SHP77 treated with DMSO at 0.1 percent for 48 hours (cell line): ENCODE results near the gene TMEM214.

Source experiments
- DNase-seq: peaks from one replicate; lab custom pipeline; 2025; lab: John Stamatoyannopoulos, UW

The TMEM214 gene

GRCh38 chr2:27085062-27085672 is 52.4 kb downstream of the TMEM214 start:
- no peak for DNase-seq

- DNase-seq, result peak; percentile 34
These were observed 52.9 kb downstream of the TMEM214 start for GRCh38 chr2:27085673-27086089.

- peak; percentile 58 for DNase-seq
These were observed 53.4 kb downstream of the TMEM214 start for GRCh38 chr2:27086090-27086723.

GRCh38 chr2:27086724-27087593 is 54.2 kb downstream of the TMEM214 start, which contains the start of gene KHK:
Gene KHK, plus strand, starts transcription at chr2:27086772. Its CDS starts 488 bp downstream, at chr2:27087260.
- DNase-seq, result no peak

GRCh38 chr2:27087823-27088410 is 55.2 kb downstream of the TMEM214 start:
- DNase-seq, result no peak

GRCh38 chr2:27088634-27089033 is 55.9 kb downstream of the TMEM214 start:
- DNase-seq, result no peak

GRCh38 chr2:27089111-27089954 is 56.6 kb downstream of the TMEM214 start:
- DNase-seq, result no peak
